Measurements from ENCODE around the gene ZNF780B.

ZNF780B gene

GRCh38 chr19:39982883-39983282, 73.1 kb downstream of the ZNF780B start:
- CTCF ChIA-PET: no interaction called here
- POLR2A ChIA-PET (ENCODE audit: low non-redundant PET): no interaction called here
- no peak overlapping the region for H3K27ac ChIP-seq
- no peak for DNase-seq (ENCODE audit: low spot score)
- TF ChIP-seq, protein P1, sequence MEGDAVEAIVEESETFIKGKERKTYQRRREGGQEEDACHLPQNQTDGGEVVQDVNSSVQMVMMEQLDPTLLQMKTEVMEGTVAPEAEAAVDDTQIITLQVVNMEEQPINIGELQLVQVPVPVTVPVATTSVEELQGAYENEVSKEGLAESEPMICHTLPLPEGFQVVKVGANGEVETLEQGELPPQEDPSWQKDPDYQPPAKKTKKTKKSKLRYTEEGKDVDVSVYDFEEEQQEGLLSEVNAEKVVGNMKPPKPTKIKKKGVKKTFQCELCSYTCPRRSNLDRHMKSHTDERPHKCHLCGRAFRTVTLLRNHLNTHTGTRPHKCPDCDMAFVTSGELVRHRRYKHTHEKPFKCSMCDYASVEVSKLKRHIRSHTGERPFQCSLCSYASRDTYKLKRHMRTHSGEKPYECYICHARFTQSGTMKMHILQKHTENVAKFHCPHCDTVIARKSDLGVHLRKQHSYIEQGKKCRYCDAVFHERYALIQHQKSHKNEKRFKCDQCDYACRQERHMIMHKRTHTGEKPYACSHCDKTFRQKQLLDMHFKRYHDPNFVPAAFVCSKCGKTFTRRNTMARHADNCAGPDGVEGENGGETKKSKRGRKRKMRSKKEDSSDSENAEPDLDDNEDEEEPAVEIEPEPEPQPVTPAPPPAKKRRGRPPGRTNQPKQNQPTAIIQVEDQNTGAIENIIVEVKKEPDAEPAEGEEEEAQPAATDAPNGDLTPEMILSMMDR (conservative IDR thresholded peaks at IDR 0.05; ENCODE audit: low read depth): no peak

Data from RWPE1 (cell line).